Fibroblast of villous mesenchyme (primary cell): ENCODE data around the gene SHANK2. TPM values are rescaled to one million over a fixed set of nuclear protein-coding genes. Genes with fewer than 3 reads are reported as not detected.
A peak's percentile ranks its signal among the peaks of the same experiment; 100 is the strongest.

Experiments
- DNase-seq: peaks from one replicate; pipeline ENCODE4 v3.0.0-alpha.2; 2010; ENCODE audit warnings: low read depth
- H3K4me3 ChIP-seq: 2 replicates; pipeline ENCODE4 v1.5.1; 2011; ENCODE audit warnings: low read depth, mild to moderate bottlenecking, low read length
- CTCF ChIP-seq: IDR thresholded peaks from 2 replicates; pipeline ENCODE4 v1.5.1; 2012; ENCODE audit warnings: low read depth, mild to moderate bottlenecking, low read length; ENCODE audit not compliant: insufficient read depth
- total RNA-seq: library from RNA; depleted of rRNA; stranded (reverse); fragments of >200 nt; gene quantifications from 2 replicates; pipeline ENCODE4 v1.2.3, GENCODE V29; 2012

SHANK2 gene
- total RNA-seq, 1 donor = 0.86 TPM

GRCh38 chr11:71244116-71244810 is 8.1 kb downstream of the SHANK2 start:
- peak; percentile 95 for DNase-seq
- no peak overlapping the region for H3K4me3 ChIP-seq
- no peak for TF ChIP-seq CTCF

- TF ChIP-seq CTCF = no peak
- DNase-seq = peak; percentile 16
- no peak overlapping the region for H3K4me3 ChIP-seq
Observed at GRCh38 chr11:71242391-71242790, 10.0 kb downstream of the SHANK2 start.

GRCh38 chr11:71241721-71242259 is 10.6 kb downstream of the SHANK2 start:
- H3K4me3 ChIP-seq = peak overlapping the region; percentile 32
- TF ChIP-seq CTCF = no peak
- no peak for DNase-seq

- peak overlapping the region; percentile 32 for H3K4me3 ChIP-seq
- TF ChIP-seq CTCF = no peak
- peak; percentile 98 for DNase-seq
Observed at GRCh38 chr11:71240865-71241691, 11.3 kb downstream of the SHANK2 start.

- TF ChIP-seq CTCF = no peak
Observed at GRCh38 chr11:71240061-71240690, 12.2 kb downstream of the SHANK2 start.

GRCh38 chr11:71239581-71239980 is 12.8 kb downstream of the SHANK2 start:
- no peak for DNase-seq
- no peak overlapping the region for H3K4me3 ChIP-seq
- no peak for TF ChIP-seq CTCF

More at GRCh38 chr11:71240061-71240690, 12.2 kb downstream of the SHANK2 start:
- H3K4me3 ChIP-seq = no peak overlapping the region
- no peak for DNase-seq
